Liver (tissue), 3 donors: ENCODE results near the gene GAB2.

Source experiments
- HNF4G ChIP-seq: IDR thresholded peaks from 2 replicates; pipeline ENCODE4 v1.6.1; 2016; ENCODE audit warnings: antibody characterized with exemption
- JUND ChIP-seq, 2 donors: IDR thresholded peaks; 2 replicates each; pipeline ENCODE4 v1.6.1; 2016; ENCODE audit warnings: antibody characterized with exemption in 2 of 2
- TF ChIP-seq, protein P1 (sequence below): IDR thresholded peaks from 2 replicates; pipeline ENCODE4 v1.6.1; 2016; ENCODE audit warnings: antibody characterized with exemption, mild to moderate bottlenecking
- TF ChIP-seq, protein P2 (sequence below): fragments of 150-350 bp; IDR thresholded peaks from 2 replicates; pipeline ENCODE4 v1.5.1; 2017; ENCODE audit warnings: improper control_type of control experiment, low read depth, low read length; ENCODE audit not compliant: missing input control
- TF ChIP-seq, protein P3 (sequence below): IDR thresholded peaks from 2 replicates; pipeline ENCODE4 v1.6.1; 2016; ENCODE audit warnings: antibody characterized with exemption
- donor health status: healthy.
- donor health status: healthy.

DNA sequence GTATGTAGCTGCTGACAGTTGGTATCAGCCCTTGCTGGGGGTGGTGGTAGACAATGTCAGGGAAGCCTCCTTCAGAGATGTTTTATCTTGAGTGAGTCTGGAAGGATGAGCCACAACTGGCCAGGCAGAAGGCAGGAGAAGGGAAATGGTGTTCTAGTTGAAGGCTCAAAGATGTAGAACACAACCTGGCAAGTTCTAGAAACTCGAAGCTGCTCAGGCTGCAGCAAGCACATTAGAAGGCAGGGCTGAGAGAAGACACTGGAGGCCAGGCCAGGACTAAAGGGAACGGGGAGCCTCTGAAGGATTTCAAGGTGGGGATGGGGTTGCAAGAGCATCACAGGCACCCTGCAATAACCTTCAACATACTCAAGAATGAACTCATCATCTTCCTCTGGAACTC is 188.5 kb downstream of the GAB2 start:
- TF ChIP-seq, protein P1, sequence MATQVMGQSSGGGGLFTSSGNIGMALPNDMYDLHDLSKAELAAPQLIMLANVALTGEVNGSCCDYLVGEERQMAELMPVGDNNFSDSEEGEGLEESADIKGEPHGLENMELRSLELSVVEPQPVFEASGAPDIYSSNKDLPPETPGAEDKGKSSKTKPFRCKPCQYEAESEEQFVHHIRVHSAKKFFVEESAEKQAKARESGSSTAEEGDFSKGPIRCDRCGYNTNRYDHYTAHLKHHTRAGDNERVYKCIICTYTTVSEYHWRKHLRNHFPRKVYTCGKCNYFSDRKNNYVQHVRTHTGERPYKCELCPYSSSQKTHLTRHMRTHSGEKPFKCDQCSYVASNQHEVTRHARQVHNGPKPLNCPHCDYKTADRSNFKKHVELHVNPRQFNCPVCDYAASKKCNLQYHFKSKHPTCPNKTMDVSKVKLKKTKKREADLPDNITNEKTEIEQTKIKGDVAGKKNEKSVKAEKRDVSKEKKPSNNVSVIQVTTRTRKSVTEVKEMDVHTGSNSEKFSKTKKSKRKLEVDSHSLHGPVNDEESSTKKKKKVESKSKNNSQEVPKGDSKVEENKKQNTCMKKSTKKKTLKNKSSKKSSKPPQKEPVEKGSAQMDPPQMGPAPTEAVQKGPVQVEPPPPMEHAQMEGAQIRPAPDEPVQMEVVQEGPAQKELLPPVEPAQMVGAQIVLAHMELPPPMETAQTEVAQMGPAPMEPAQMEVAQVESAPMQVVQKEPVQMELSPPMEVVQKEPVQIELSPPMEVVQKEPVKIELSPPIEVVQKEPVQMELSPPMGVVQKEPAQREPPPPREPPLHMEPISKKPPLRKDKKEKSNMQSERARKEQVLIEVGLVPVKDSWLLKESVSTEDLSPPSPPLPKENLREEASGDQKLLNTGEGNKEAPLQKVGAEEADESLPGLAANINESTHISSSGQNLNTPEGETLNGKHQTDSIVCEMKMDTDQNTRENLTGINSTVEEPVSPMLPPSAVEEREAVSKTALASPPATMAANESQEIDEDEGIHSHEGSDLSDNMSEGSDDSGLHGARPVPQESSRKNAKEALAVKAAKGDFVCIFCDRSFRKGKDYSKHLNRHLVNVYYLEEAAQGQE, result no peak
- TF ChIP-seq, protein P2, sequence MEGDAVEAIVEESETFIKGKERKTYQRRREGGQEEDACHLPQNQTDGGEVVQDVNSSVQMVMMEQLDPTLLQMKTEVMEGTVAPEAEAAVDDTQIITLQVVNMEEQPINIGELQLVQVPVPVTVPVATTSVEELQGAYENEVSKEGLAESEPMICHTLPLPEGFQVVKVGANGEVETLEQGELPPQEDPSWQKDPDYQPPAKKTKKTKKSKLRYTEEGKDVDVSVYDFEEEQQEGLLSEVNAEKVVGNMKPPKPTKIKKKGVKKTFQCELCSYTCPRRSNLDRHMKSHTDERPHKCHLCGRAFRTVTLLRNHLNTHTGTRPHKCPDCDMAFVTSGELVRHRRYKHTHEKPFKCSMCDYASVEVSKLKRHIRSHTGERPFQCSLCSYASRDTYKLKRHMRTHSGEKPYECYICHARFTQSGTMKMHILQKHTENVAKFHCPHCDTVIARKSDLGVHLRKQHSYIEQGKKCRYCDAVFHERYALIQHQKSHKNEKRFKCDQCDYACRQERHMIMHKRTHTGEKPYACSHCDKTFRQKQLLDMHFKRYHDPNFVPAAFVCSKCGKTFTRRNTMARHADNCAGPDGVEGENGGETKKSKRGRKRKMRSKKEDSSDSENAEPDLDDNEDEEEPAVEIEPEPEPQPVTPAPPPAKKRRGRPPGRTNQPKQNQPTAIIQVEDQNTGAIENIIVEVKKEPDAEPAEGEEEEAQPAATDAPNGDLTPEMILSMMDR, result no peak
- TF ChIP-seq JUND (IDR thresholded peaks at IDR 0.05) (no peak), HNF4G (no peak)
- TF ChIP-seq, protein P3, sequence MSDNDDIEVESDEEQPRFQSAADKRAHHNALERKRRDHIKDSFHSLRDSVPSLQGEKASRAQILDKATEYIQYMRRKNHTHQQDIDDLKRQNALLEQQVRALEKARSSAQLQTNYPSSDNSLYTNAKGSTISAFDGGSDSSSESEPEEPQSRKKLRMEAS, result no peak
